CD4-positive, alpha-beta T cell treated with Interleukin-17A for 4 hours (primary cell): Measurements from ENCODE around the gene NOCT.
A peak's percentile ranks its signal among the peaks of the same experiment; 100 is the strongest.
"Not testable (repeated sequence)": the region's sequence is repeated elsewhere in the genome, so short reads cannot be mapped to it uniquely, and the experiment has no call there.

Experiments
- DNase-seq: peaks from one replicate; pipeline ENCODE4 v3.0.0-alpha.2; 2020; ENCODE audit warnings: mixed read lengths

Gene NOCT, protein sequence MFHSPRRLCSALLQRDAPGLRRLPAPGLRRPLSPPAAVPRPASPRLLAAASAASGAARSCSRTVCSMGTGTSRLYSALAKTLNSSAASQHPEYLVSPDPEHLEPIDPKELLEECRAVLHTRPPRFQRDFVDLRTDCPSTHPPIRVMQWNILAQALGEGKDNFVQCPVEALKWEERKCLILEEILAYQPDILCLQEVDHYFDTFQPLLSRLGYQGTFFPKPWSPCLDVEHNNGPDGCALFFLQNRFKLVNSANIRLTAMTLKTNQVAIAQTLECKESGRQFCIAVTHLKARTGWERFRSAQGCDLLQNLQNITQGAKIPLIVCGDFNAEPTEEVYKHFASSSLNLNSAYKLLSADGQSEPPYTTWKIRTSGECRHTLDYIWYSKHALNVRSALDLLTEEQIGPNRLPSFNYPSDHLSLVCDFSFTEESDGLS

DNA sequence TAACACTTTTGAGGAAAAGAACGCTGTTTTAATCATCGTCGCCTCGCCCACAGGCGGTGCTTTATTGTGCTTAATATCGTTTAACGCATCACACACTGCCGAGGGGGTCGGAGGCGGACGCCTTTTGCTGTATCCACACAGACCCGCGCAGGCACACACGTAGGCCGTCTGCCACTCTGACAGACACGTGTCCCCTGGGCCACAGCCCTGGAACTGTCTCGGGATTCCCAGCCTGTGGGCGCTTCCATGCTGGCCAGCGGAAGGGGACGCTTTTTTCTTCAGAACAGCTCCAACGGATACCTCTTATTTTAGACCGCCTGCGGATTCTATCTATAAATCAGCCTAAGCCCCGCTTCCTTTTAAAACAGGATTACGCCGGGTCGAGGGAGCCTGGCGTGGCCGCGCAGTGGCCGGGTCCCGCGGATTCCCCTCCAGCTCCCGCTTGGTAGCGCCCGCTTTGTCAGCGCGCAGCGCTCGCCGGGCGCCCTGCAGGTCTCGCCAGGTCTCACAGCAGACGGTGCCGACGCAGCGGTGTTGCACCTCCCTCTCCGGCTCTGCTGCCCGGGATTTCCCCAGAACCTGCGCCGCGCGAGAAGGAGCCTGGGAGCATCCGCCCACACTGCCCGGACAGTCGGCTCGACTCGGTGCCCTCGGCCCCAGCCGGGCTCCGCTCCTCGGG lies at the start of gene NOCT:
Gene NOCT, plus strand, starts transcription at position 513 of the 679 bp plus-strand sequence. CDS start 201 bp downstream, outside the sequence.
- peak; percentile 89 for DNase-seq

DNA sequence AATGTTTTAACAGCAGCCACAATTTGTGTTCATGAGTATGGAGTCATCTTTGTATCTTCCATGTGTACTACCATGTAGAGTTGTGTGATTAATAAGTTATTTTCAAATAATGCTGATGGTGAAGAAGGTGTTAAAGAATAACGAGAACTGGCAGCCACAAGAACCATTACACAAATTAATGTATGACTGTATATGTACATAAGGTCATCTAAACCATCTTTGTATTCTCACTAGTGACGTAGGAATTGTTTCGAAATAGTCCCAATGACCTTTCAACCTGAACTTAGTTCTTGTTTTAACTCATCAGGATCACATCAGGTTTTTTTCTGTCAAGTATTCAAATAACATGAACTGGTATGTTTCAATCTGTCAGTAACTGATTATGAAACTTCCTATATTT lies 48.3 kb upstream of the NOCT start:
- no peak for DNase-seq

DNA sequence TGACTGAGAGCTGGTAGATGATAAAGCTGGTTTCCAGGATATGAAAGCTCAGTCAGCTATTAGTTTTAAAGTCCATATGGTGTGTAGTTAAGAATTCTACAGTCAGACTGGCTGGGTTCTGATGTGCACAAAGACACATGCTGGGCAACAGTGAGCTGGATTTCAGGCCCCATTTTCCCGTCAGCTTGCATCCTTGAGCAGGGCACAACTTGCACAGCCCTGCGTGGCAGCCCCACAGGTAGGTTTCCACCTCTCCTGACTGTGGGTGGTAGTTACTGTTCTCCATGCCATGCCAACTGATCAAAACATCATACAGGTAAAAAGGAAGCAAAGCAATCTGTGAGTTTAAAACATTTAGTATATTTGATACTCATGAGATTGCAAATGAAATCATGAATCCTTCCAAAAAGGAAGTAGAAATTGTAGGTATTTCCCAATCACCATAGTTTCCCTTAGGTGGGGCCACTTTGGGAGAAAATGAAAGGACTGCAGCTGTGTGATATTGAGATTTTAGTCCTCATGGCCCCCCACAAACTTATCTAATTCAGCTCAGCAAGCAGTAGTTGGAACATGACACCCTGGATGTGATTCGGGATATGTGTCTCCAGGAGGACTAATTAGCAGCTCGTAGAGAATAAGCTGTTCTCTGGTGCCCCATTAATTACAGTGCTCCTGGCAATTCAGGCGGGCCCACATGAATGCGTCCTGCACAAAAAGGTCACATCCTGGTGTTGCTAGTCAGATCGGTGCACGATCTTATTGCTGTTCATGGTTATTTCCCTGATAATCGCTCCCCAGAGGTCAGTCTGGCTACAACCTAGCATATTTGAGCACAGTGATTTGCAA lies 42.4 kb upstream of the NOCT start:
- DNase-seq = no peak

DNA sequence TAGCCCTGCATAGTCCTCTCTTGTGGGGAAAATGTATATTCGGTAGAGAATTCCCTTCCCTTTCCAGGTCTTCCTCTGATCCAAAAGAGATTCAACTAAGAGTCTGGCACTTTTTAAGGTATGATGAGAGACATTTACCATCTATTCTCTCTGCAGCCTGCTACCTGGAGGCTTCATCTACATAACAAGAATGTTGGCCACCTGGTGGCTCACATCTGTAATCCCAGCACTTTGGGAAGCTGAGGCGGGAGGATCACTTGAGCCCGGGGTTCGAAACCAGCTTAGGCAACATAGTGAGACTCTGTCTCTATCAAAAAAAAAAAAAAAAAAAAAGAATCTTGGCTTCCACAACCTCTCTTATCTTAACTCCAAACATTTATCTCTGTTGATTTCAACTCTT lies 40.4 kb upstream of the NOCT start:
- no peak for DNase-seq

DNA sequence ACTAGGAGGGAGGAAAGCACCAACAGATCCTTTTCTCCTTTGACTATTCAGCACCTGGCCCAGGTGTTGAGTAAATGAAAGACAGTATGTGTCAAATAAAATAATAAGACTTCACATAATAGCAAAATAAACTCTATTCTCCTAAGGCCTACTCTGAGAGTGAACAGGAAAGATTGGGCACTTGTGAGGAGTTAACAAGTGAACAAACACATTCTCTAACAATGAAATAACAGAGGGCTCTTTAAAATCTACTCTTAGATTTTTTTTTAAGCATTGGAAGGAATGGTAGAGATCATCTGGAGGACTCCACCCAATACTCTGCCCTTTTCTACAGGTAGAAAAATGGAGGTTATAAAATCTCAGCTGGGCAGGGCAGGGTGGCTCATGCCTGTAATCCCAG lies 39.1 kb upstream of the NOCT start:
- no peak for DNase-seq

DNA sequence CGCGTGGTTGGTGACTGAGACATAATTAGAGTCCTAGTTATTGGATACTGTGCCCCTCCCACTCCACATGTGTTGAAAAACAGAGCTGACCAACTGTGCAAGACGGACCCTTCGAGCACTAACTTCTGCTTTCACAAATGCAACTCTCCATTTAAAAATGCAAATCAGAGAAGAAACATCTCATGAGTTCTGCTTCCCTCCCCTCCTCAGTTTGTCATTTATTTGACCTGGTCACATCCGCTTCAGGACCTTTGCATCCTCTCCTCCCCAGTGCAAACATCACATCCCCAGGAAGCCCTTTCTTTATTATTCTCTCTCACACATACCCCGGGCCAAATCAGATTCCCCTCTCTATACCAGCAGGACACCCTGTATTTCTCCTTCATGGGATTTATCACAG lies 38.1 kb upstream of the NOCT start:
- DNase-seq = no peak

DNA sequence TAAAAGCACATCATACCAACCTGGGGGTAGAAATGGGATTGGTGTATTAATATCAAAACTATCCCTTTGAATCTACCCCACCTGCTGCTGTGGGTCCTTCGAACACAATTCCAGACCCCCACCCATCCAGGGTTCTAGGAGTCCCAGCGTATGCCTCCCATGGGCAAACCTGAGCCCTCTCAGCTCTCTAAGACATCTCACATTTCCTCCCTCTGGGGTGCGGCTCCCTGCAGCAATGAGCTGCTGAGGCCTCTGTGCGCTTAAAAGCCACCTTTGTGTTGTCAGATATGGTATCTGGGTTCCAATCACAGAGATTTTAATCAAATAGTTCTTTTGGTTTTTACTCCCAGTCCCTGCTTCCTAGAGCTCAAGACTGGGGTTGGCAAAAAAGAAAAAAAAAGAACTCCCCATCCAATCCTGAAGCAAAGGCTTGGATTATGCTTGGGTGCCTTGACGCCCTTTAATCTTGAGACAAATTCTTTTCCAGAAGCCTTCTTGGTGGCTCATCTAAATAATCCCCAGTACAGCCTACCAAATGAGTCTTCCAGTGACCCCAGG lies 37.5 kb upstream of the NOCT start:
- DNase-seq = no peak

DNA sequence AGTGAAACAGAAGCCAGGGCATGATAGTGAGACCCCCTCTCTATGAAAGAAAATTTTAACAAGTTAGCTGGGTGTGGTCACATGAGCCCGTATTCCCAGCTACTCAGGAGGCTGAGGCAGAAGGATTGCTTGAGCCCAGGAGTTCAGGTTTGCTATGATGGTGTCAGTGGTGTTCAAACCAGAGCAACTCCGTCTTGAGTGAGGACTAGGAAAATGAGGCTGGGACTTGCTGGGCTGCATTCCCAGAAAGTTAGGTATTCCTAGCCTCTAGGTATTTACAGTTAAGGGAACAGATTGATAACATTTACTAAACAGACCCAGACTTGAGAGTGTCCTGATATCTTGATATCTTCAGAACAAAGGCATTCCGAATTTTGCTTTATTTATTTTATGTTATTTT lies 37.0 kb upstream of the NOCT start:
- no peak for DNase-seq

DNA sequence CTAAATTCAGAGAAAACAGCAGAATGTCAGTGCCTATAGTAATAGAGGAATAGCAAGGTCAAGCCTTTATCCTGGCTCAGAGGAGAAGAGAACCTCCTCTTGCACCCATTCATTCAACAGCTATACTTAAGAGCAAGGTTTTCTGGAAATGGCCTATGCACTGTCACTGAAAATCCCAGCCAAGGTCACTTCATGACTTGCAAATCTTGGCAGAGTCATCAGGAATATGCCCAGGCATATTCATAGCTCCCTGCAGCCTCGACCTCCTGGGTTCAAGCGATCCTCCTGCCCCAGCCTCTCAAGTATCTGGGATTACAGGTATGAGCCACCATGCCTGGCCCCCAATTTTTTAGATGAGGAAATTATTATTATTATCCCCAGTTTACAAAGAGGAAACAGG lies 35.8 kb upstream of the NOCT start:
- DNase-seq = no peak

DNA sequence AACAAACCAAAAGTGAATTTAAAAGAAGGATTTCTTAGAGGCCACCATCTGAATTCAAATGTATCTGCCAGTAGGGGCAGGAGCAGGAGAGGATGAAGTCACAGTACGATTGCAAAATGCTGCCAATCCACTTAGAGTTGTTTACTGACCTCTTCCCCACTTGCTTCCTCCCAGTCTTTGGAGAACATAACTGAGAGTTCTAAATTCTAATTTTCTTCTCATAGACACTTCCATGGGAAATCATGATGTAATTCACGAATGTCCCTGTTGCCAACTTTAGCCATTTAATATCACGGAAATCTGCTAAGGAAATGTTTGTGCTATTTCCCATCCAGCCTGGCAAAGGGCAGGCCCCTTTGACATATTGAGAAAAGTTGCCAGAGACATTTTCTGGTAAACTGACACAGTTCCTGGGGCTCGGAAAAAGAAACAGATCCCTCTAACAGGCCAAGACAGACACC lies 33.6 kb upstream of the NOCT start:
- no peak for DNase-seq

DNA sequence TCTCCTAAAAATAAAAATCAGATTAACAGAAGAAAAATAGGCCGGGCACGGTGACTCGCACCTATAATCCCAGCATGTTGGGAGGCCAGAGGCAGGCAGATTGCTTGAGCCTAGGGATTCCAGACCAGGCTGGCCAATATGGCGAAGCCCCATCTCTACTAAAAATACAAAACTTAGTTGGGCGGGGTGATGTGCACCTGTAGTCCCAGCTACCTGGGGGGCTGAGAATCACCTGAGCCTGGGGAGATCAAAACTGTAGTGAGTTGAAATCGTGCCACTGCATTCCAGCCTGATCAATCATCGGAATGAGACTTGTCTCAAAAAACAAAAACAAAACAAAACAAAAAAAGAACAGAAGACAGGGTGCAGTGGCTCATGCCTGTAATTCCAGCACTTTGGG lies 32.8 kb upstream of the NOCT start:
- no peak for DNase-seq

DNA sequence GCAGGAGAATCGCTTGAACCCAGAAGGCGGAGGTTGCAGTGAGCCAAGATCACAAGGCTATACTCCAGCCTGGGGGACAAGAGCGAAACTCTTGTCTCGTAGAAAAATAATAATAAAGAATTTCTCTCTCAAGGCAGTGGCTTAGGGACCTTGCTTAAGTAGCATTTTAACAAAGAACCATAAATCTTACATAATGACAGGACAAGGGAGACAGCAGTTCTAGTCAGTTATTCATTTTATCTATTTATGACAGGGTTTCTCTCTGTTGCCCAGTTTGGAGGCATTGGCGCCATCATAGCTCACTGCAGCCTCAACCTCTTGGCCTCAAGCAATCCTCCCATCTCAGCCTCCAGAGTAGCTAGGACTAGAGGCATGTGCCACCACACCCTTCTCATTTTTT lies 31.9 kb upstream of the NOCT start:
- no peak for DNase-seq

DNA sequence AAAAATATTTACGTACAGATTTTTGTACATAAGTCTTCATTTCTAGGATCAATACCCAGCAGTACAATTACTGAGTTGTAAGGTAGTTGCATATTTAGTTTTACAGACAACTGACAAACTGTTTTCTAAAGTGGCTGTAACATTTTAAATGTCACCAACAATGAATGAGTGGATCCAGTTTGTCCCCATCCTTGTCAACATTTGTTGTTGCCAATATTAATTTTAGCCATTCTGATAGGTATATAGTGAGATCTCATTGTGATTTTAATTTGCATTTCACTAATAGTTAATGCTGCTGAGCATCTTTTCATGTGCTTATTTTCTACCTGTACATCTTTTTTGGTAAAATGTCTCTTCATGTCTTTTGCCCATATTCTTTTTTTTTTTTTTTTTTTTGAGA lies 30.9 kb upstream of the NOCT start:
- DNase-seq = no peak

DNA sequence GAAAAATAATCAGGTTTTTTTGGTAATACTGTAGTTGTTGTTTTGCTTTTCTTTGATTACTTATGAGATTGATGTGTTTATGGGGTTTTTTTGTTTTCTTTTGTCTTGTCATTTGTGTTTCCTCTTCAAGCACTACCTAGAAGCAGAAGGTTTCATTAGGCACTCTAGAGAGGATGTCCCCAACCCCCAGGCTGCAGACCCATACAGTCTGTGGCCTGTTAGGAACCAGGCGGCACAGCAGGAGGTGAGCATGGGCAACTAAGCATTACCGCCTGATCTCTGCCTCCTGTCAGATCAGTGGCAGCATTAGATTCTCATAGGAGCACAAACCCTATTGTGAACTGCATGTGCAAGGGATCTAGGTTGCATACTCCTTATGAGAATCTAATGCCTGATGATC lies 22.9 kb upstream of the NOCT start:
- DNase-seq = no peak

DNA sequence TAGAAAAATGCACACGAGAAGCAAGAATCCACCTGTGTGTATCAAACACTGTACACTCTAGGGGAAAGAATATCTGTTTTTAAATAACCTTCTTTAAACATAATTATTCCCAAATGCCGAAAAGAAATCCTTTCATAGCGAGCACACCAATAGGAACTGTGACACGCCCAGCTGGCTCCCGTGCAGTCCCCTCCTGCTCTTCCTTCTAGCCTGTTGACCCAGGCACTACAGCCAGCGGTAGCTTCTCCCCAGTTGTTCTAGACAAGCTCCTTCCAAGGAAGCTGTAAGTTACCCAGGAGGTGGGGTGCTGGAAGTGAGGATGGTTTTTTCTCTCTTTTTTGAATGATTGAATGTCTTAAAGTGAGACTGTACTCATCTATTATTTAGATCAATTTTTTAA lies 19.5 kb upstream of the NOCT start:
- DNase-seq = no peak

DNA sequence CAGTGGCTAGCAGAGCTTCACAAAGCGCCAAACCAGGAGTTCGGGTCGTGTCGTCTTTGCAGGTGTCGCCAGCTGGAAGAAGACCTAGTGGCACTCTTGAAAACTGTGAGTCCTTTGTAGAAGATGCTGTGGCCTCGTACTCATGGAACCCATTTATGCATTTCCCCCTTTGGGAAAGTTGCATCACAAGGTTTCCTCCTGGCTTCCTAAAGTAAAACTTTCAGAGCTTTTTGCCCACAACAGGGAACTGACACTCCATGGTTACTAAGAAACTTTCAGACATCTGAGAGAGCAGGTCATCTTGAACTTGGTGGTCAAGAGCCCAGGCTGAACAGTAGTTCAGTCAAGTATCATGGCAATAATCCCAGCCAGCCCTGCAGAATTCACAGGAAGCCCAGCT lies 15.9 kb upstream of the NOCT start:
- DNase-seq = no peak

DNA sequence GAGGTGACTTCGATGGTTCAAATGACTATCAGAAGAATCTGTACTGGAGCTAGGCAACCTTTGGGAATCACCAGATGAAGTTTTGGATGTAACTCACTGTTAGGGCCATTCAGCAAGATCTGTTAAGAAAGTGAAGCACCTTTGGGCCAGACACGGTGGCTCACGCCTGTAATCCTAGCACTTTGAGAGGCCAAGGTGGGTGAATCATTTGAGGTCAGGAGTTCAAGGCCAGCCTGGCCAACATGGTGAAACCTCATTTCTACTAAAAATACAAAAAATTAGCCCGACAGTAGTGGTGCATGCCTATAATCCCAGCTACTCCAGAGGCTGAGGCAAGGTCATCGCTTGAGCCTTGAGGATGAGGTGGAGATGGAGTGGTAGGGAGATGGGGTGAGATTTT lies 15.4 kb upstream of the NOCT start:
- DNase-seq = not testable (repeated sequence)

DNA sequence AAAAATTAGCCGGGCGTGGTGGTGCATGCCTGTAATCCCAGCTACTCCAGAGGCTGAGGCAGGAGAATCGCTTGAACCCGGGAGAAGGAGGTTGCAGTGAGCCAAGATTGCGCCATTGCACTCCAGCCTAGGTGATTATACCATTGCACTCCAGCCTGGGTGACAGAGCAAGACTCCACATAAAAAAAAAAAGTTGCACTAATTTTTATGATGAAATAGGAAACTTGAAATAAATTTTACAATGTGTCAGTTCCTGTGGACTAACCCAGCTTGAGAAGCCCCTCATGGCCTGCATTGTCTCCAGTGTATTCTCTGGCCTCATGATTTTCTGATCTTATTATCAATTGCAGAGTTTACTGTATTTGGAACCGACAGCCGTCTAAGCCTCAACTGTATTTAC lies 14.2 kb upstream of the NOCT start:
- DNase-seq = not testable (repeated sequence)

DNA sequence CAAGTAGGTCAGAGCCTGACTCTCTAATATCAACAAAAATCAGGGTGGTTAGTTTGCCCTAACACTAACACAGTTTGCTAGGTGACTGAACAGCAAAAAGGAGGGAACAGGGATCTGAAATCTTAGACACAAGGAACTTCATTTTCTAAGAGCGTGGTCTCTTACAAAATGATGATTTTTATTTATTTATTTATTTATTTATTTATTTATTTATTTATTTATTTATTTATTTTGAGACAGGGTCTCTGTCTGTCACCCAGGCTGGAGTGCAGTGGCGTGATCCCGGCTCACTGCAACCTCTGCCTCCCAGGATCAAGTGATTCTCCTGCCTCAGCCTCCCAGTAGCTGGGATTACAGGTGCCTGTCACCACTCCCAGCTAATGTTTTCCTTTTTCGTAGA lies 11.9 kb upstream of the NOCT start:
- not testable (repeated sequence) for DNase-seq

DNA sequence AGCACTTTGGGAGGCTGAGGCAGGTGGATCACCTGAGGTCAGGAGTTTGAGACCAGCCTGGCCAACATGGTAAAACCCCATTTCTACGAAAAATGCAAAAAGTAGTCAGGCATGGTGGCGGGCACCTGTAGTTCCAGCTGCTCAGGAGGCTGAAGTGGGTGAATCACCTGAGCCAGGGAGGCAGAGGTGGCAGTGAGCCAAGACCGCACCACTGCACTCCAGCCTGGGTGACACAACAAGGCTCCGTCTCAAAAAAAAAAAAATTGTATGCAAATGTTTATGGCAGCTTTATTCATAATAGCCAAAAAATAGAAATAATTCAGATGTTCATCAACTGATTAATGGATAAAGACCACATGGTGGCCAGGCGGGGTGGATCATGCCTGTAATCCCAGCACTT lies 9.8 kb upstream of the NOCT start:
- DNase-seq = no peak

DNA sequence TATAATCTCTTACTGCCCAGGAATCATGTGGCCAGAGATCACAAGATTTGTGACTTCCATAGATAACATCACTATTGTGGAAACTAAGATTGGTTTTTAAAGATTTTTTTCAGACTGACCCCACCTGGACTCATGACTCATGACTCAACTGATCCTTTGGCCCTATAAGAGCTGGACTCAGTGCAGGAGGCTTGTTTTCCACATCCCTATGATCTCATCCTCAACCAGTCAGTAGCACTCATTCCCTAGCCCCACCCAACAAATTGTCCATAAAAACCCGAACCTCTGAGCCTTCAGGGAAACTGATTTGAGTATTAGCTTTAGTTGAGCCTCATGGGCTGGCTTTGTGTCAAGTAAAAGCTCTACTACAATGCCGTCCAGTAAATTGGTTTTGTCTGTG lies 7.9 kb upstream of the NOCT start:
- no peak for DNase-seq

DNA sequence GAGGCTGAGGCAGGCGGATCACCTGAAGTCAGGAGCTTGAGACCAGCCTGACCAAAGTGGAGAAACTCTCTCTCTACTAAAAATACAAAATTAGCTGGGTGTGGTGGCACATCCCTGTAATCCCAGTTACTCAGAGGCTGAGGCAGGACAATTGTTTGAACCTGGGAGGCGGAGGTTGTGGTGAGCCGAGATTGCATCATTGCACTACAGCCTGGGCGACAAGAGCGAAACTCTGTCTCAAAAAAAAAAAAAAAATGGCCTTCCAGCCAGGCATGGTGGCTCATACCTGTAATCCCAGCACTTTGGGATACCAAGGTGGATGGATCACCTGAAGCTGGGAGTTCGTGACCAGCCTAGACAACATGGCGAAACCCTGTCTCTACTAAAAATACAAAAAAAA lies 7.3 kb upstream of the NOCT start:
- not testable (repeated sequence) for DNase-seq

DNA sequence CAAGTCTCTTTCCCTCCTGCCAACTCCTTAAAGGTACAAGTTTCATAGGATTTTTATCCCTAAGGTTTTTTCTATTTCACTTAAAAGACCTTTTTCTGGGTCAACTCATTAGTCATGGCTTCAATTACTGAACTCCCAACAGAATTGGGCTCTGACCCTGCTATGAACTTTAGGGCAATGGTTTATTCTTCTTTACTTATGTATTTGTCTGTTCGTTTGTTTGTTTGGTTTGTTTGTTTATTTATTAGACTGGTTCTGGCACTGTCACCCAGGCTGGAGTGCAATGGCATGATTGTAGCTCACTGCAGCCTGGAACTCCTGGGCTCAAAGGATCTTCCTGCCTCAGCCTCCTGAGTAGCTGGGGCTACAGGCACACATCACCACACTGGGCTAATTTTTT lies 5.9 kb upstream of the NOCT start:
- DNase-seq = no peak
